ENCODE results near the gene CACNA1I. TPM values are rescaled to one million over a fixed set of nuclear protein-coding genes. Genes with fewer than 3 reads are reported as not detected.

CACNA1I gene
- total and polyA plus RNA-seq, 2 of the 8 experiments (the other 6 are each of a cell fraction or from before 2014, with no cell fraction given): 0.77 to 1.2 TPM

DNA sequence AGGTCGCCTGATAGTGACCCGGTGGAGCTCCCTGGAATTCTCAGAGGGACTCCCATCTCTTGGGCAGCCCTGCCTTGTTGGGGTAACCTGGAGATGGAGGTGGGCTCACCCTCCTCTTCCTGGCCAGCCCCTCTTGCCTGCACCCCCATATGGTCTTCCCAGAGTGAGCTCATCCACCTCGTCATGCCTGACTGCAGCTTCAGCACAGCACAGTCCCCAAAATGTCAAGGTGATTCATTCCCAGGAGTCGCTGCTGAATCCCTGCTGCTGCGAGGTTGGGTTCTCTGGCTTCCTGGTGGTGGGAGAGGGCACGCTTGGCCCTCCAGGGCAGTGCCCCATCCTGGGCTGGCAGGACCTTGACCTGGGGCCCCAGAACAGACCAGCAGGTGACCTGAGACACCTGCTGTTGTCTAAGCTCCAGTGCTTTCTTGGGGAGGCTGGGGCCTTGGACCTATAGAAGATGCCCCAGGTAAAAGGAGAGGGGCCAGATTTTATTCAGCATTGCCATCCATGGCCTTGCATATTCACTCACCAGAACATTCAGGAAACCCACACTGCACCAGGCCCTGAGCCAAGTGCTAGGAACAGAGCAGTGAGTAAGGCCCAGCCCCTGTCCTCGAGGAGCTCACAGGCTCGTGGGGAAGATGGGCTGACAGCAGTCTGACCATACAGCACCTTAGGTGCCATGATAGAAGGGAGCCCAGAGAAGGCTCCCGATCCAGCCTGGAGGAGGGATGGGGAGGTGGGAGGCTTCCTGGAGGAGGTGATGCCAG lies 72.9 kb downstream of the CACNA1I start:
- H2BK20ac ChIP-seq (ENCODE audit: low read length): no peak overlapping the region
- H3K79me1 ChIP-seq (ENCODE audit: low read depth, low read length): no peaks in the 10 kb centered on the region
- no peak overlapping the region for H4K5ac ChIP-seq (ENCODE audit: insufficient read length, low read depth, low read length)
- H3K9me3 ChIP-seq (ENCODE audit: insufficient read depth in 2 of 2, low read depth in 1 of 2, low read length in 1 of 2): peaks cover 0 to 4% of the 10 kb centered on the region in 2 experiments; a peak in 1 of 4 replicates
- no peak overlapping the region for H2BK5ac ChIP-seq (ENCODE audit: low read depth, low read length)
- no peak overlapping the region for H3K23ac ChIP-seq (ENCODE audit: insufficient read length)
- ChIA-PET CTCF (ENCODE audit: partially characterized antibody) (interaction anchor here (0.6 to 2.2 kb wide), 7 partner anchors 8 to 360 kb away, joined by 3 to 9 read pairs (median 3); no protein-coding TSS in a partner anchor), POLR2A (ENCODE audit: partially characterized antibody) (interaction anchor here (0.5 to 1.8 kb wide), 4 partner anchors 9 to 324 kb away, joined by 3 to 5 read pairs (median 3); partner anchors contain the start of gene RPL3)
- H3K23me2 ChIP-seq (ENCODE audit: low read depth, low read length): no peaks in the 10 kb centered on the region
- no peak overlapping the region for H2AK5ac ChIP-seq (ENCODE audit: low read depth, low read length)
- no peak overlapping the region for H2AFZ ChIP-seq (ENCODE audit: low read length)
- no peak overlapping the region for H2BK120ac ChIP-seq (replicated peaks; ENCODE audit: low read depth, low read length)
- 79% methylated on average over 9 of the region's 9 CpGs; no CpG with 5 or more reads in 1 of the 2 experiments for WGBS, 2 experiments (ENCODE audit: extremely low coverage in 1 of 2, insufficient coverage in 1 of 2, insufficient read length in 1 of 2, insufficient replicate concordance in 2 of 2, low coverage in 1 of 2, low lambda C conversion rate in 2 of 2, missing lambda C conversion rate in 1 of 2)
- H4K20me1 ChIP-seq (replicated peaks in 1 of 2; ENCODE audit: control insufficient read depth in 1 of 2, insufficient read depth in 2 of 2, low read length in 2 of 2): no peaks in the 10 kb centered on the region
- H4K91ac ChIP-seq (replicated peaks; ENCODE audit: insufficient read length, low read length): no peak overlapping the region
- FAIRE-seq (no peak), DNase-seq (ENCODE audit: low read depth in 1 of 2, low spot score in 2 of 2) (no peak)
- H3K4me2 ChIP-seq (ENCODE audit: insufficient read depth in 1 of 2, low read depth in 2 of 2, low read length in 2 of 2): no peak overlapping the region
- H3K9ac ChIP-seq (replicated peaks in 1 of 4; ENCODE audit: extremely low read depth in 1 of 4, low read depth in 3 of 4, low read length in 3 of 4): no peak overlapping the region
- H3K27ac ChIP-seq (ENCODE audit: low read depth, low read length): no peak overlapping the region
- no peak overlapping the region for H4K8ac ChIP-seq (ENCODE audit: extremely low read depth, insufficient read depth, low read length)
- no peaks in the 10 kb centered on the region for H3K27me3 ChIP-seq (replicated peaks in 1 of 4; ENCODE audit: control insufficient read depth in 3 of 4, extremely low read depth in 1 of 4, insufficient read depth in 3 of 4, low read length in 3 of 4)
- H3K4me1 ChIP-seq (replicated peaks in 1 of 4; ENCODE audit: control insufficient read depth in 3 of 4, insufficient read depth in 4 of 4, low read length in 3 of 4): no peaks in the 10 kb centered on the region
- no peak overlapping the region for H3K56ac ChIP-seq (replicated peaks; ENCODE audit: insufficient read length, low read depth, low read length)
- H3K4me3 ChIP-seq (ENCODE audit: extremely low read depth in 1 of 4, insufficient read depth in 2 of 4, low read depth in 3 of 4, low read length in 4 of 4): no peak overlapping the region
- no peak overlapping the region for H2BK15ac ChIP-seq (ENCODE audit: low read length)
- H2BK12ac ChIP-seq (ENCODE audit: low read depth, low read length): no peak overlapping the region
- no peak overlapping the region for H3K14ac ChIP-seq (ENCODE audit: insufficient read length)
- no peaks in the 10 kb centered on the region for H3K36me3 ChIP-seq (ENCODE audit: control insufficient read depth in 2 of 4, insufficient read depth in 4 of 4, low read length in 3 of 4)
- H3K18ac ChIP-seq (ENCODE audit: extremely low read depth, low read length): no peak overlapping the region
- no peaks in the 10 kb centered on the region for H3K79me2 ChIP-seq (ENCODE audit: control insufficient read depth in 1 of 2, insufficient read depth in 2 of 2, low read length in 2 of 2)
- no peak overlapping the region for H3K4ac ChIP-seq (replicated peaks; ENCODE audit: insufficient read length, low read depth, low read length)
- TF ChIP-seq NRF1 (IDR thresholded peaks at IDR 0.05; ENCODE audit: low read depth, low read length) (no peak), BRCA1 (IDR thresholded peaks at IDR 0.05; ENCODE audit: low read depth, low read length) (no peak), PHF8 (conservative IDR thresholded peaks at IDR 0.05; ENCODE audit: low read depth, low read length) (no peak), HDAC2 (IDR thresholded peaks at IDR 0.05; ENCODE audit: borderline replicate concordance in 1 of 2, low read depth in 2 of 2, low read length in 2 of 2) (no peak), RFX5 (IDR thresholded peaks at IDR 0.05; ENCODE audit: borderline replicate concordance, low read depth, low read length) (no peak), SAP30 (IDR thresholded peaks at IDR 0.05; ENCODE audit: insufficient read depth, insufficient replicate concordance, low read length) (no peak), TBP (IDR thresholded peaks at IDR 0.05; ENCODE audit: low read depth, low read length) (no peak), NANOG (IDR thresholded peaks at IDR 0.05; ENCODE audit: insufficient read depth, low read depth, low read length, poor library complexity, severe bottlenecking) (no peak)
- TF ChIP-seq, protein P1, sequence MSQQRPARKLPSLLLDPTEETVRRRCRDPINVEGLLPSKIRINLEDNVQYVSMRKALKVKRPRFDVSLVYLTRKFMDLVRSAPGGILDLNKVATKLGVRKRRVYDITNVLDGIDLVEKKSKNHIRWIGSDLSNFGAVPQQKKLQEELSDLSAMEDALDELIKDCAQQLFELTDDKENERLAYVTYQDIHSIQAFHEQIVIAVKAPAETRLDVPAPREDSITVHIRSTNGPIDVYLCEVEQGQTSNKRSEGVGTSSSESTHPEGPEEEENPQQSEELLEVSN (IDR thresholded peaks at IDR 0.05): no peak
